GM19463 (cell line): ENCODE results near the gene GPC1.

ENCODE experiments used
- ATAC-seq: cut with Tn5 transposase; IDR thresholded peaks from one replicate; pipeline ENCODE4 v1.9.1; 2021; ENCODE audit warnings: mild to moderate bottlenecking, moderate library complexity; ENCODE audit not compliant: unreplicated experiment

Gene GPC1

DNA sequence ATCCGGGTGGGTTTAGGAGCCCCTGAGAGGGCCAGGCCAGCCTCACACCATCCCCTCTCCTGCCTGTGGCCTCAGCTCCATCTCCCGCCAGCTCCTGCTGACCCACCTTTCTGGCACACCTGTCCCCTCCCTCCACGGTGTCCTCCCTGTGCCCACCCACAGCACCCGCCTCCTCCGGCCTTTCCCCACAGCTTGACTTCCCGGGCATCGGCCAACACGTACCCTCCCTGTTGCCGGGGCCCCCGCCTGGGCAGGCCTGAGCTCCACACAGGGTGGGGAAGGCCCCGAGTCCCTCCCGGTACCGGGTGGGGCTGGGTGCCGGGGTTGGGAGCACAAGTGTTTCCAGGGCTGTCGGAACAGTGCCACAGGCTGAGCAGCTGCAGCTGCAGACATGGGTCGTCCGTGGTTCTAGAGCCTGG, 6.5 kb downstream of the GPC1 start:
- ATAC-seq: no peak

GRCh38 chr2:240442891-240443715, 7.6 kb downstream of the GPC1 start:
- ATAC-seq: no peak

- no peak for ATAC-seq
These were observed 8.4 kb downstream of the GPC1 start for GRCh38 chr2:240443891-240444301.

DNA sequence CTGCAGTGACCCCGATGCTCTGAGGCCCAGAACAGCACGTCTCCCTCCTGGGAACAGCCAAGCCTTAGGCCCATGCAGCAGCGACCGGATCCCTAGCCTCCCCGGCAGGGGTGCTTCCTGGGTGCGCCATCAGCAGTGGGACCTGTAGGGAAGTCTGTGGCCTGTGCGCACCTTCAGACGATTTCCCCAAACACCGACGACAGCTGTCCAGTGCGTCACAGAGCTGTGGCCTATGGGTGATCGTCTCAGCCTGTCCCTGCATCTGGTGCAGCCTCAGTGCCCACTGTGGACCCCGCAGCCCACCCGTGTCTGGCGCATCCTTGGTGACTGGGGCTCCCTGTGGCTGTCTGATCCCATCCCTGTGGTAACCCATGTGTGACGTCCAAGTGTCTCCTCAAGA, 9.0 kb downstream of the GPC1 start:
- no peak for ATAC-seq

- ATAC-seq: no peak
These were observed 10.6 kb downstream of the GPC1 start for GRCh38 chr2:240445961-240446663.

DNA sequence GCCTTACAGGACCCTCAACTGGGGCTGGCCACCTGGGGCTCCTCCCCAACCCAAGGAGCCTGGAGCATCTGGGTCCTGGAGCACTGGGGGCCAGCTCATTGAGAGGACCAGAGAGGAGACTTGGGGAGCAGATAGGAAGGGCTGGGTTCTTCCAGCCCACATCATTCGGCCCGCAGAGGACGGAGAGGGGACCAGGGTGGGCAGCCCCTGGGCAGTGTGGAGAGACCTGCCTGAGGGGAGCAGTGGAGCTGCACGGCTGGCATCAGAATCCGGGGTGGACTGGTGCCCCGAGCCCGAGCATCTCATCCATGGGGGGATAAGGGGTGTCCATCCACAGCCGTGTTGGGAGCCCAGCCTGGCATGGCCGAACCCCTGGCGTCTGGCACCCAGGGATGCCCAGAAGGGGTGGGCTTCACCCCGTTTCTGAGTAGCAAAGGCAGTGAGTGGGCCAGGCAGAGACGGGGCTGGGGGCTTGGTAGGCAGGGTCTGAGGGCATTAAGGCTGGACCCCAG, 11.3 kb downstream of the GPC1 start:
- no peak for ATAC-seq

DNA sequence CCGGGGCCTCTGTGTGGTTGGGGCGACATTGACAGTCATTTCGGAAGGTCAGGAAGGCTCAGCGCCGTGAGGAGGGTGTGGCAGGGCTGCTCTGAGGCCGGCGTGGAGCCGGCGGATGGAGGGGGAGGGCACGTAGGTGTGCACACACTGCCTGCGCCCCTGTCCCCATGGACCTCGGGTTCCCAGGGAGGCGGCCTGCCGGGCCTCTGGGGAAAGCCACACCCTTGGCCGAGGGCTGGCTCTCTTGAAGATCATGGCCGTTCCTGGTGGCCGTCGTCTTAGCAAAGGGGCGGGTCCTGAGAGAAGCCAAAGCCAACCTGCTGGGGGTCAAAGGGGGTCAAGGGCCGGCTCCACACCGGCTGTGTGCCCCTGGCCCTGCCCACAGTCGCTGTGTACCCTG, 11.9 kb downstream of the GPC1 start:
- no peak for ATAC-seq

DNA sequence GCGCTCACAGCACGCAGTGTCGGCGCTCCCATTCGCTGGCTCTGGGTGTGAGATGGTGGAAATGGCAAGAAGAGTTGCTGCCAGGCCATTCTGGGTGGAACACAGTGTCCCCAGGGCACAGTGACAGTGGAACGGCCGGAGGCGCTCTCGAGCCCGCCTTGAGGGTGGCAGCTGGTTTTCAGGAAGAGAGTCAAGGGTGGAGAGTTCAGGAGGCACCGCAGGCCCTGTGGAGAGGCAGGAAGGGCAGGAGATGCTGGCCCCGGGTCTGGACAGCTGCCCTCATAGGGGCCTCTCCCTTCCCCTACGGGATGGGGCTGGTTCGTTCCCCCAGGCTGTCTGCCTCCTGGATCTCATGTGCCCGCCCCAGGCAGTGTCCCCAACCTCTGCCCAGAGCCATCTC, 12.5 kb downstream of the GPC1 start:
- ATAC-seq: no peak

DNA sequence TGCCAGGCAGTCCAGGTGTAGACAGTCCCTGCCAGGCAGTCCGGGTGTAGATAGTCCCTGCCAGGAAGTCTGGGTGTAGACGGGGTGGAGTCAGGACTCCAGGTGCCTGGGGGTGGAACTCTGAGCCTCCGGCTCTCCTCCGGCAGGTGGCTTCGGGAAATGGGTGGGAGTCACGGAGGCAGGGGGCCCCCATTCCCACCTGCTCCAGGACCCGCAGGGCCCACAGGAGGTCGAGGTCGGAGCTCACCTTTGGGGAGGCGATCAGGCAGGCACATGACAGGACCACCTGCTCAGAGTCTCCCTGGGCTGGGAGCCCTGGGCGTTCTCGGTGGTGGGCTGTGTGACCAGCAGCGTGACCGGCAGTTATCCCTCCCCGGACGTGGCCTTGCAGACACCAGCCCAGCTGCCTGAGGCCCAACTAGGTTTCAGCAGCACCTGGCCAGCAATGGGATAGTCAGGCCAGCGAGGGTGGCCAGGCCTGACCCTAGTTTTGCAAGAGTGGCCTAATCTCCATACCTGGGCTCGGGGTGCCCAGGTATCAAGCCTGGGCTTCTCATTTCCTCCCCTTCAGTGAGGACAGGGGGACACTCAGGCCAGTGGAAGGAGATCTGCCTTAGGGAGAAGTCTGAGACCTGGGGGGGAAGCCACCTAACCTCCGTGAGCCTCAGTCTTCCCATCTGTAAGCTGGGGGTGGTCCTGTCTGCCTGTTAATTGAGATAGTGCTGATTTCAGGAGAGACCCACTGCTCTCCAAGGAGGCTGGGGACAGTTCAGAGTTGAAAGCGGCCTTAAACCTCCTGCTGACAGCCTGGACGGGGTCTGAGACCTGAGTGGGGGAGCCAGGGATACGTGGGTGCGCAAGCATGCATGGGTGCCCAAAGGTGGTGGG, 13.2 kb downstream of the GPC1 start:
- no peak for ATAC-seq

DNA sequence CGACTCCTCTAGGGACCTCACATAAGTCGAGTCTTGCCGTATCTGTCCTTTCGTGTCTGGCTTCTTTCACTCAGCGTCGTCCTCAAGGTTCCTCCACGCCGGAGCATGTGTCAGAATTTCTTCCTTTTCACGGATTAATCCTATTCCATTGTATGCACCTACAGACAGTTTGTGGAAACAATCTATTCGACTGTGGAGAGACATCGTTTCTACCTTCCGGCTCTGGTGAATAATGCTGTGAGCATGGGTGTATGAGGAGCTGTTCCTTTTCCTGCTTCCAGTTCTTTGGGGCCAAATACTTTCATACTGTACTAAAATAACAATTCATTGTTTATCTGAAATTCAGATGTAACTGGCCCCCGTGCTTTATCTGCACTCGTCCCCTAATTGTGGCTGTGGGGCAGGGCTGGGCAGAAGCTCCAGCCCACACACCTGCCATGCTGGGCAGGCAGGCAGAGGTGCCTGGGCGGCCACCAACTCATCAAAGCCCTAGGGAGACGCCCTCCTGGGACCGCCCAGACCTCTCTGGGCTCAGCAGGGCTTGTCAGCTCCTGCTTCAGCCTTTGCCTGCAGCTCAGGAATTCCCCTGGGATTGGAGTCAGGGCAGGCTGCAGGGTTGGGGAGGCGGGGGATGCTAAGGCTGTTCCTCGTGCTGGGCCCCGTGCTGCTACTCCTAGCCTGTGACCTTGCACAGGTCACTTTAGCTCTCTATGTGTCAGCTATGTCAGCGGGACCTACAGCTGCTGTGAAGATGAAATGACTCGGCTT, 14.5 kb downstream of the GPC1 start:
- ATAC-seq: peak; percentile 37

DNA sequence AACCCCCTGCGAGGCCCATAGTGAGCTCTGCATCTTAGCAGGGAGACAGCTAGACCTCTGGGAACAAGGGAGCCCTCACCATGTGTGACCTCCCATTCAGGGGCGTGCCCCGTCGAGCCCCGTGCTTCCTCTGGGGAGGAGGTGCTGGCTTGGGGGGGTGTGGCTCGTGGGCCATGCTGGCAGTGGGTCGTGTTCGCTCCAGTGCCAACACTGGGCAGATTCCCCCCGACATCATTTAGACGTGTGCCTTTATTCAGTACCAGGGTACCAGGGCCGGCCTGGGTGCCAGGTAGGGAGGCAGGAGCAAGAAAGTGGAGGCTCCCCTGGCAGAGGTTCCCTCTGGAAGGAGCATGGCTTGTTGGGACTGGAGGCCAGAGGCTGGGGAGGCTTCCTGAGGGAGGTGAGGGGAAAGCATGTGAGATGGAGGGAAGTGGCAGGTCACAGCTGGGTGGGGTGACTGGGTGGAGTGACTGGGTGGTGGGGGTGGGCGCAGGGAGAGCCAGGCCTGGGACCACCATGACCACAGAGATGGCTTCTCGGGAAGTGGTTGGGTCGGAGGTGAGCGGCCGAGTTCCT, 15.2 kb downstream of the GPC1 start:
- ATAC-seq: peak; percentile 45

- no peak for ATAC-seq
These were observed 15.7 kb downstream of the GPC1 start for GRCh38 chr2:240451108-240451611.

DNA sequence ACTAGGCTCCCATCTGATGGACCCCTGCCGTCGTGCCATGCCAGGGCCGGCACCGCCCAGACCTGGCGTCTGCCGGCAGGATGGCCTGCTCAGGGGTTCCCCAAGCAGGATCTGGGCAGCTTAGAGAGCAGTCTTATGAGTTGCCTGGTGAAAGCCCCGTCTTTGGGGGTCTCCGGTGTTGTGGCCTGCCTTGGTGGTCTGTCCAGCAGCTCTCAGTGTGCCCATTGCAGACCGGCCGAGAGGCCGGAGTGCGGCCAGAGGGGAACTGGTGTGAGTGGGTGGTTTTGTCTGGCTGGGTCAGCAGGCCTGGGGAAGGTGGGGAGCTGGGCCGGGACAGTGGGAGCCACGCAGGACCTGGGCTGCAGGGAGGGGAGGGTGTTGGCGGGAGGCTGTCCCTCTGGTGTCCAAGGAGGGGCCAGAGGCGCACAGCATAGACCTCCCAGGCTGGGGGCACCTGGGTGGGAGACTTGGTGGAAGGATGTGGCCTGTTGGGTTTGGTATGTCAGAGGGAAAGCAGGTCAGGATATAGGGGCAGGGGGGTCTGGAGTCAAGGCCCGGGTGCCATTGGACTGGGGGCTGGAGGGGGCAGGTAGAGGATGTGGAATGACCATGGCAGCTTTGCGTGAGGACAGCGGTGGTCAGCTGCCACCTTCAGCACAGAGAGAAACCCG, 16.5 kb downstream of the GPC1 start:
- ATAC-seq: no peak

DNA sequence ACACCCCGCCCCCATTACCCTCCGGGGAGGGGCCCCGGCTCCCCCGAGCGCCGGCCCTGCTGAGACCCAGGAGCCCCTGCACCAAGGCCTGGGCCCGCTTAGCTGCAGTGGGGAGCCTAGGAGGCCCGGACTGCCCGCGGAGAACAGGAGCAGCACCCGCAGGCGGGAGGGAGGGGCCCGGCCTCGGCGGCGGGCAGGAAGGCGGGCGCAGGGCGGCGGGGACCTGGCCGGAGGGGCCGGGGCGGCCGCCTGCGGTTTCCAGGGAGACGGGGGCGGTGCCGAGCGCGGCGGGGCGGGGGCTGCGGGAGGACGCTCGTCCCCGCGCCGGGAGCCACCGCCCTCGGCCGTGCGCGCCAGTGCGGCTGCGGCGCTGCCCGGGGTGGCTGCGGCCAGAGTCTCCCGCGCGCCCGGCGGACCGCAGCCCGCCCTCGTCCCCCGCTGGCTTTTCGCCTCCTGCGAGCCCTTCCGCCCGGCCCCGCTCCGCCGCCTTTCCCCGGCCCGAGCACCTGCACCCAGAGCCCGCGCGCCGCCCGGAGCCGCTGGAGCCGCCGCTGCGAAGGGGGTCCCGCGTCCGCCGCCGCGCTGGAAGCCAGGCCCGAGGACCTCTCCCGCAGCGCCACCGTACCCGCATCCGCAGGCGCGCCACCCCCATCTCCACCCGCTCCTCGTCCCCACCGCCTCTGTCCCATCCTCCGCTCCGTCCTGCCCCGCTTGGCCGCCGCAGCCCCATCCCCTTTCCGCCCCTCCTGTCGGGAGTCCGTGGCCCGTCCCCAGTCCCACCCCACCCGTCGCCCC, 17.2 kb downstream of the GPC1 start:
- no peak for ATAC-seq

- no peak for ATAC-seq
These were observed 18.1 kb downstream of the GPC1 start for GRCh38 chr2:240453461-240454105.

DNA sequence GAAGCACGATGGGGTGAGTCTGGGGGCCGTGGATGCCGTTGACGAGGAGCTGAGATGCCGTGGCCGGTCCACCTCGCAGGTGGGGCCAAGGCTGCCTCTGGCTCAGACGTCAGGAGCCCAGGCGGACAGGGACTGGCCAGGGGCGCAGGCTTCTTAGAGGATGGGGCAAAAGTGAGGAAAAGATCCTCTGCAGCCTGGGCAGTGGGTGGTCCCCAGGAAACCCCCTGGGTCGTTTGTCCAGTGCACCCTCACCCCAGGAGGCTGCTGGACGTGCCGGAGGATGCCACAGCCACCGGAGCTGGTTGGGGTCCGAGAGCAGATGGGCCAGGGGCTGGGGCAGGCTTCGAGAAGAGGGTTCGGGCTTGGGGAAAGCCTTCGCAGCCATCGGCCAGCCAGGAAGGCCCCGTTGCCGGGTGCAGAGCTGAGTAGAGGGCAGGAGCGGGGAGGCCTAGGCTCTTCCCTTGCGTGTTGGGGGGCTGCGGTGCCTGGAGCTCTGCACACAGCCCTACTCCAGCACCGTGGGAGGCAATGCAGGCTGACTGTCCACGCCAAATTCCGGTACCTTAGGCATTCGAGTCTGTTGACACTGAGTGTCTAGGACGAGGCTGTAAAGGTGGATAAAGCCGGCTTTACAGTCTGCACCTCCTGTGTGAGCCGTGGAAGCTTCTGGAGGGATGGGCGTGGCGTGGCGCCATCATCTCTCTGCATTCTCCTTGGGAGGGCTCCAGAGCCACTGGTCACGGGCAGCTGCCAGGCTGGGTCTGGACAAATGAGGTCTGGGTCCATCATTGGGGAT, 18.8 kb downstream of the GPC1 start:
- ATAC-seq: no peak

- no peak for ATAC-seq
These were observed 19.8 kb downstream of the GPC1 start for GRCh38 chr2:240455272-240455646.
